ENCODE data around the gene SMARCA4.
"Not testable (repeated sequence)": the region's sequence is repeated elsewhere in the genome, so short reads cannot be mapped to it uniquely, and the experiment has no call there.

The SMARCA4 gene

GRCh38 chr19:11078893-11079292 is 118.1 kb downstream of the SMARCA4 start:
- no peak for DNase-seq

- no peak for DNase-seq
Observed at GRCh38 chr19:11079999-11080398, 119.2 kb downstream of the SMARCA4 start.

GRCh38 chr19:11087870-11088505 is 127.2 kb downstream of the SMARCA4 start:
- DNase-seq: no peak

GRCh38 chr19:11088506-11089253 is 127.8 kb downstream of the SMARCA4 start:
- DNase-seq: no peak

GRCh38 chr19:11089254-11090013 is 128.6 kb downstream of the SMARCA4 start, which contains the start of gene LDLR:
Gene LDLR, plus strand, starts transcription at chr19:11089463. Its CDS starts 86 bp downstream, at chr19:11089549.
- peak; percentile 93 for DNase-seq

GRCh38 chr19:11090014-11090263 is 129.1 kb downstream of the SMARCA4 start:
- DNase-seq: not testable (repeated sequence)

- DNase-seq: peak; percentile 98
Observed at GRCh38 chr19:11090264-11090996, 129.6 kb downstream of the SMARCA4 start.

- no peak for DNase-seq
Observed at GRCh38 chr19:11090997-11091702, 130.3 kb downstream of the SMARCA4 start.

GRCh38 chr19:11091703-11092153 is 130.9 kb downstream of the SMARCA4 start:
- no peak for DNase-seq

- DNase-seq: no peak
Observed at GRCh38 chr19:11092181-11092538, 131.3 kb downstream of the SMARCA4 start.

- DNase-seq: no peak
Observed at GRCh38 chr19:11093689-11094238, 132.9 kb downstream of the SMARCA4 start.

GRCh38 chr19:11094520-11094894 is 133.7 kb downstream of the SMARCA4 start:
- DNase-seq: no peak

GRCh38 chr19:11096210-11096841 is 135.5 kb downstream of the SMARCA4 start:
- DNase-seq: no peak

GRCh38 chr19:11097367-11097766 is 136.5 kb downstream of the SMARCA4 start:
- not testable (repeated sequence) for DNase-seq

GRCh38 chr19:11098327-11098726 is 137.5 kb downstream of the SMARCA4 start:
- DNase-seq: no peak

- no peak for DNase-seq
Observed at GRCh38 chr19:11098861-11099260, 138.0 kb downstream of the SMARCA4 start.

GRCh38 chr19:11100049-11100448 is 139.2 kb downstream of the SMARCA4 start:
- DNase-seq: no peak

- no peak for DNase-seq
Observed at GRCh38 chr19:11101057-11101456, 140.2 kb downstream of the SMARCA4 start.

GRCh38 chr19:11102944-11103343 is 142.1 kb downstream of the SMARCA4 start:
- DNase-seq: no peak

GRCh38 chr19:11103667-11104066 is 142.8 kb downstream of the SMARCA4 start:
- not testable (repeated sequence) for DNase-seq

GRCh38 chr19:11105014-11105636 is 144.3 kb downstream of the SMARCA4 start:
- DNase-seq: no peak
